Parietal lobe (tissue), 1 donor: Measurements from ENCODE around the gene NDUFAF8. TPM values are rescaled to one million over a fixed set of nuclear protein-coding genes. Genes with fewer than 3 reads are reported as not detected.

Experiments used
- total RNA-seq: library from RNA; depleted of rRNA; stranded (reverse); fragments of >200 nt; gene quantifications from one replicate; pipeline ENCODE4 v1.2.3, GENCODE V29; 2014

NDUFAF8 gene, protein sequence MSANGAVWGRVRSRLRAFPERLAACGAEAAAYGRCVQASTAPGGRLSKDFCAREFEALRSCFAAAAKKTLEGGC
- 21.0 TPM for total RNA-seq

DNA sequence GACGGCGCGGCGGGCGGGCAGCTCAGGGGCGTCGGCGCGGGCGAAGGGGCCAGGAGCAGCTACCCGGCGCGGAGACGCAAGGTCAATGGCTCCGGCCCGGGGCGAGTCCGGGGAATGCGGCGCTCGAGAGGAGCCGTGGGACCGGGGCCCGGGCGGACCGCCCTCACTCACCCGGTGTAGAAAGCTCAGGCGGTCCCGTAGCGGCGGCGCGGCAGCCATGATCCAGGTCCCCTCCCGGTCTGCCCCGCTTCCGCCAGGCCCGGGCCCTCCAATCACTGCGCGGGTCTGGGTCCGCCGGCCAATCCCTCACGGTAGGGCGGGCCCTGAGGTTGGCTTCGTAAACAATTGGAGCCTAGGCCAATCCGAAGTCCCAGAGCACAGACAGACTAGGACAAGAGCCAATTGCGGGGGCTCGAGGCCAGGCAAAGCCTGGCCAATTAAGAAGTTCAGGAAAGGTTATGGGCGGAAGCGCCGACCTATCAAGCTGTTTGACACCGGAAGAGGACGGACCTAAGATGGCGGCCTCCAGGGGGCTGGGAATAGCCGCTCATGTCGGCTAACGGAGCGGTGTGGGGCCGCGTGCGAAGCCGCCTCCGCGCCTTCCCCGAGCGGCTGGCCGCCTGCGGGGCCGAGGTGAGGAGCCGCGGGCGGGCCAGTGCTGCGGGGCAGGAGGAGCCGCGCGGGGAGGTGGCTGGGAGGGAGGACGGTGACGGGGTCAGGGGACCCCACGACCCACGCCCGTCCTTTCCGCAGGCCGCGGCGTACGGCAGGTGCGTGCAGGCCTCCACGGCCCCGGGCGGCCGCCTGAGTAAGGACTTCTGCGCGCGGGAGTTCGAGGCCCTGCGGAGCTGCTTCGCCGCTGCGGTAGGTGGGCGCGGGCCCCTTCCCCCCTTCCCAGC is at the start of gene NDUFAF8, which contains the start of gene TEPSIN:
Gene NDUFAF8 (plus strand): TSS at position 504 of the 899 bp plus-strand sequence. CDS start 46 bp downstream, at position 550.
Gene TEPSIN (minus strand): TSS at position 241 of the 899 bp plus-strand sequence. CDS start 22 bp downstream, at position 219.

GRCh38 chr17:81222906-81223761 is 16.0 kb upstream of the NDUFAF8 start, which contains the start of gene CEP131:
Gene CEP131 (minus strand): TSS chr17:81222965. CDS start chr17:81220056, 2,909 bp downstream.

Other genes with a start within 250 kb of the NDUFAF8 start
- 17.8 TPM for gene CHMP6, start 247.5 kb upstream of the NDUFAF8 start, total RNA-seq
- gene BAIAP2, start 204.2 kb upstream of the NDUFAF8 start, total RNA-seq, result 50.1 TPM
- not detected for gene PVALEF, start 73.8 kb upstream of the NDUFAF8 start, total RNA-seq
- 12.5 TPM for gene AATK, start 73.1 kb upstream of the NDUFAF8 start, total RNA-seq
- gene CEP131, start 16.4 kb upstream of the NDUFAF8 start, total RNA-seq, result 17.2 TPM
- gene TEPSIN, start 263 bp upstream of the NDUFAF8 start, total RNA-seq, result 19.7 TPM
- 19.4 TPM for gene SLC38A10, start 56.0 kb downstream of the NDUFAF8 start, total RNA-seq
- gene BAHCC1, start 156.1 kb downstream of the NDUFAF8 start, total RNA-seq, result 31.3 TPM